ENCODE measurements around the gene SREK1IP1. TPM values are rescaled to one million over a fixed set of nuclear protein-coding genes. Genes with fewer than 3 reads are reported as not detected.

The SREK1IP1 gene
- total RNA-seq (10 to 100 TPM; 13.6 to 21.7 TPM), polyA plus RNA-seq (ENCODE audit: insufficient read length in 2 of 2) (10 to 100 TPM; 13.6 to 14.2 TPM)
- long read RNA-seq, donor 1, full-length matches to known transcripts = 39 of 50 reads
- long read RNA-seq, donor 1, partial matches to known transcripts = 11 of 50 reads
- long read RNA-seq, donor 1, other reads (novel, unspliced or antisense) = 0 of 50 reads
- long read RNA-seq, donor 2, full-length matches to known transcripts = 9 of 16 reads
- long read RNA-seq, donor 2, partial matches to known transcripts = 7 of 16 reads
- long read RNA-seq, donor 2, other reads (novel, unspliced or antisense) = 0 of 16 reads
- long read RNA-seq, donor 3, full-length matches to known transcripts = 17 of 25 reads
- long read RNA-seq, donor 3, partial matches to known transcripts = 8 of 25 reads
- long read RNA-seq, donor 3, other reads (novel, unspliced or antisense) = 0 of 25 reads
- long read RNA-seq, donor 4, full-length matches to known transcripts = 46 of 303 reads
- long read RNA-seq, donor 4, partial matches to known transcripts = 221 of 303 reads
- long read RNA-seq, donor 4, other reads (novel, unspliced or antisense) = 36 of 303 reads

DNA sequence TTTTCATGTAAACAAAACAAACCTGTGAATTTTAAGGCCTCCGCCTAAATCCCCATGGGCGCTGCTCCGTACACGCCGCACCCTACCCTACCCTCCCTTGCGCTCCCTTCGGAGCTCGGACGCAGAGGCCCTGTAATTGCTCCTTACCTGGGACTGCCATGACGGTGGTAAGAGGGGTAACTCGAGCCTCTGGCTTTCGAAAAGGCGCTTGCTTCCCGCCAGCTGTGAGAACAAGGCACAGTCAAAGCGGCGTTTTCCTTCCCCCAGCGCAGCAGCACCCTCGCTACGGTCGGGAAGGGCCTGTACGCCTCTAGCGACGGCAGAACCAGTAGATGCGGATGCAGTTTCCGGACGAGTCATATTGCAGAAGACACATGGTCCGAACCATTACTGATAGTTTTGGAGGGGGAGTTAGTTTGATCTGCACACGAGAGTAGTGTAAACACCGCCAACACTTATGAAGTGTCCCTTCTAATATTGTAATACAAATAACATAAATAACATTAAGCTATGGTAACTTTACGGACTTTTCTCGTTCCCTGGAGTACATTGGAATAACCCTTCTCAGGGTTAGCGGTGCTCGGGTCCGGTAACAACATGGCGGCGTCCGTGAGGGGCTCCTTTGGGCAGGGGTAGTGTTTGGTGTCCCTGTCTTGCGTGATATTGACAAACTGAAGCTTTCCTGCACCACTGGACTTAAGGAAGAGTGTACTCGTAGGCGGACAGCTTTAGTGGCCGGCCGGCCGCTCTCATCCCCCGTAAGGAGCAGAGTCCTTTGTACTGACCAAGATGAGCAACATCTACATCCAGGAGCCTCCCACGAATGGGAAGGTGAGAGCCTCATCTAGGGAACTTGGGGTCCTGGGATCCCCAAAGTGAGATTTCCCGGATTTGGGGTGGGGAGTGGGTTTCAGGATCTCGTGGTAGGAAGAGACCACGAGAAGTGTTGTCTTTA, at the start of gene SREK1IP1, which contains the start of gene CWC27:
SREK1IP1 (minus strand) TSS at position 334 of the 955 bp plus-strand sequence; CDS start at position 160, 174 bp downstream.
CWC27 (plus strand) TSS at position 573 of the 955 bp plus-strand sequence; CDS start at position 790, 217 bp downstream.
- H3K27ac ChIP-seq (ENCODE audit: low read depth, low read length) = peak within 1 kb of the TSS; percentile 80
- H3K36me3 ChIP-seq (ENCODE audit: control insufficient read depth, insufficient read depth, low read length) = no peaks in the 10 kb centered on the region
- peaks cover 3% of the 10 kb centered on the region for H3K4me1 ChIP-seq (ENCODE audit: control insufficient read depth, insufficient read depth, low read length)
- DNase-seq (ENCODE audit: low read depth in 4 of 6, low spot score in 6 of 6) = peak; percentile 80 to 97 (median 90)
- WGBS (ENCODE audit: insufficient coverage) = 1% methylated on average over 38 of the region's 48 CpGs
- no peaks in the 10 kb centered on the region for H3K27me3 ChIP-seq (ENCODE audit: control insufficient read depth, insufficient read depth, low read length)
- no peaks in the 10 kb centered on the region for H3K9me3 ChIP-seq (ENCODE audit: control insufficient read depth, insufficient read depth, low read length)
- H3K4me3 ChIP-seq (ENCODE audit: low read depth, low read length) = peak within 1 kb of the TSS; percentile 97

DNA sequence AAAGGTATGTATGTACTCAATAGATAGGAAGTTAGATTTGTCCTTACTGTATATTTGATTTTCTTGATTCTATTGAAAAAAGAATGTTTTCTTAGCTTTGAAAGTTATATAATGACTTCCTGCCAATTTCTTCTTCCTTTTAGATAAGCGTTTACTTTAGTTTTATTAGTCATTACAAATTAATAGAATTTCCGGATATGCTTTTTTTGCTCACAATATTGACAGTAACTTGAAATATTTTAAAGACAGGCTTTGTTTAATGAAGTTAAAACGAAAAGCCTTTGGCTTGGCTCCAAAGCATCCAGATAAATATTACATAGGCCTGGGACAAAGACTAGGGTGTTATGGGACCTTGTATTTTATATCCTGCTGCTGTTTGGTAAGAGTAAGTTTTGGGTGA, 49.8 kb upstream of the SREK1IP1 start:
- Histone ChIP-seq H3K27ac (ENCODE audit: low read depth, low read length) (no peak overlapping the region), H3K4me1 (ENCODE audit: control insufficient read depth, insufficient read depth, low read length) (no peaks in the 10 kb centered on the region), H3K27me3 (ENCODE audit: control insufficient read depth, insufficient read depth, low read length) (no peaks in the 10 kb centered on the region), H3K9me3 (ENCODE audit: control insufficient read depth, insufficient read depth, low read length) (no peaks in the 10 kb centered on the region), H3K4me3 (ENCODE audit: low read depth, low read length) (no peak overlapping the region), H3K36me3 (ENCODE audit: control insufficient read depth, insufficient read depth, low read length) (no peaks in the 10 kb centered on the region)
- WGBS (ENCODE audit: insufficient coverage) = no CpG with 5 or more reads among the region's 3 CpGs
- DNase-seq (ENCODE audit: low read depth in 4 of 6, low spot score in 6 of 6) = no peak

DNA sequence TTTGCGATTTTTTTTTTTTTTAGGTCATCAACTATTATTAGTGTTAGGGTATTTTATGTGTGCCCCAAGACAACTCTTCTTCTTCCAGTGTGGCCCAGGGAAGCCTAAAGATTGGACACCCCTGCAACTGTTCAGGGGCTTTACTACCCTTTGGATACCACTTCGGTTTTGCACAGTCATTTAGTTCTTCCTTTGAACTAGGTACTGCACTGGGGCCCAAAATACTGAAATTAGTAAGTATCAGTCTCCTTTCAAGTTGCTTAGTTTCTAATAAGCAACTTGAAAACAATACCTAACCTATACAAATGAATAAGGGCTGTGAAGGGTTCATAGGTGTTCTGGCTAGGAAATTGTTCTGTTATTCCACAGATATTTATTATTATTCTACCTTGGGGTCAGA, 45.6 kb upstream of the SREK1IP1 start:
- Histone ChIP-seq H3K27me3 (ENCODE audit: control insufficient read depth, insufficient read depth, low read length) (no peaks in the 10 kb centered on the region), H3K36me3 (ENCODE audit: control insufficient read depth, insufficient read depth, low read length) (no peaks in the 10 kb centered on the region), H3K27ac (ENCODE audit: low read depth, low read length) (no peak overlapping the region), H3K9me3 (ENCODE audit: control insufficient read depth, insufficient read depth, low read length) (no peaks in the 10 kb centered on the region), H3K4me1 (ENCODE audit: control insufficient read depth, insufficient read depth, low read length) (no peaks in the 10 kb centered on the region), H3K4me3 (ENCODE audit: low read depth, low read length) (no peak overlapping the region)
- no peak for DNase-seq (ENCODE audit: low read depth in 4 of 6, low spot score in 6 of 6)
- no CpG with 5 or more reads among the region's 2 CpGs for WGBS (ENCODE audit: insufficient coverage)

DNA sequence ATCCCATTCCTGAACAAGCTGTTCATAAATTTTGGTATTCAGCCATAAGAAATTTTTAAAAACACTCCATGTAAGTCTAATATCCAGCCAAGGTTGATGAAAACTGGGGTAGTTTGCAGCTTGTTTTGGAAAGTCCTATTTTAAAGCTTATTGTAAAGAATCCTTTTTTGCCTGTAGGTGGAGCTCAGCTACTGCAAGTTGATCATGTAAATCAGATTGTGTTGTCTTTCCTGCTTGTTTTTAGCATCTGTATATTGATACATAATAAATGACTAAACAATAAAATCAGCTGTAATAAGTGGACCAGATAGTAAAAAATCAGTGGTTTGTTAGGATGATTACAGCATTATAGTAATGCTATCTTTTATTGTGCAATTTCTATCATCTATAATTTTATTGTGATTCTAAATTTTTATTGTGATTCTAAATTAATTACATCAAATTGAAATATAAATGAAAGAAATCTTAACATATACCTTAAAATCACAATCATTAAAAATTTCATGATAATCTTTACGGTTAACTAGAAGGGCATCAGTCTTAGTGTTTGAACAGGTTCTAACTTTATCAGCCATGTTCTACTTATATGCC, 42.7 kb upstream of the SREK1IP1 start:
- H3K4me3 ChIP-seq (ENCODE audit: low read depth, low read length) = no peak overlapping the region
- H3K4me1 ChIP-seq (ENCODE audit: control insufficient read depth, insufficient read depth, low read length) = no peaks in the 10 kb centered on the region
- peak in 5 of 6 donors; percentile 33 to 90 (median 44) for DNase-seq (ENCODE audit: low read depth in 4 of 6, low spot score in 6 of 6)
- no CpG with 5 or more reads among the region's 1 CpG for WGBS (ENCODE audit: insufficient coverage)
- no peak overlapping the region for H3K27ac ChIP-seq (ENCODE audit: low read depth, low read length)
- H3K36me3 ChIP-seq (ENCODE audit: control insufficient read depth, insufficient read depth, low read length) = no peaks in the 10 kb centered on the region
- no peaks in the 10 kb centered on the region for H3K27me3 ChIP-seq (ENCODE audit: control insufficient read depth, insufficient read depth, low read length)
- H3K9me3 ChIP-seq (ENCODE audit: control insufficient read depth, insufficient read depth, low read length) = no peaks in the 10 kb centered on the region

DNA sequence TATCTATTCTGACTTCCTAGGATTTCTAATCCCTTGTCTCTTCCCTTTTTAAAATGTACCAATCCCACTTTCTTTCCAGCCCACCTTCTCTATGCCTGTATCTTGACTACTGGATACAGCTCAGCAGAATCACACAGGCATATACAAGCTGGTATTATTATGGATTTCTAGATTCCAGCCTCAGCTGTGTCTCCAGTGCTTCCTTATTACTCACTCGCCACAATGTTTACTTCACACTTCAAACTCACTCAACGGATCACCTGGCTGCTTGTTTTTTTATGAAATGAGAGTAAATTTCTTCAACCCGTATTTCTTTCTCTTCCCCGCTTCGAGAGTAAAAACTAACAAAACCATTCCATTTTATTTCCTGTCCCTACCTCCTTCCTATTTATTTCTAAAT, 39.0 kb upstream of the SREK1IP1 start:
- WGBS (ENCODE audit: insufficient coverage) = 90% methylated on average over 3 of the region's 5 CpGs
- no peak for DNase-seq (ENCODE audit: low read depth in 4 of 6, low spot score in 6 of 6)
- peaks cover 2% of the 10 kb centered on the region for H3K36me3 ChIP-seq (ENCODE audit: control insufficient read depth, insufficient read depth, low read length)

DNA sequence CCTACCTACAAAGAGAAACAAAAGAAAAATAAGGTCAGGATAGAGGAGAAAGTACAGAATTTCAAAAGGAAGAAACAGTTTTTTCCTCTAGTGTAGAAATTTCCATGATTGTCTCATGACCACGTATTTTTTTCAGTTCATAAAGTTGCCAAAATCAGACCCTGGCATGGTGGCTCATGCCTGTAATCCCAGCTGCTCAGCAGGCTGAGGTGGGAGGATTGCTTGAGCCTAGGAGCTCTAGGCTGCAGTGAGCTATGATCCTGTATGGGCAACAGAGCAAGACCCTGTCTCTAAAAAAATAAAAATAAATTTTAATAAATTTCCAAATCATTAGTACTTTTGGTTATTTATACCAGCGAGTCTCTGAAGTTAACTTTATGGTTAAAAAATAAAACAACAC, 38.0 kb upstream of the SREK1IP1 start:
- Histone ChIP-seq H3K36me3 (ENCODE audit: control insufficient read depth, insufficient read depth, low read length) (peaks cover 2% of the 10 kb centered on the region), H3K27me3 (ENCODE audit: control insufficient read depth, insufficient read depth, low read length) (no peaks in the 10 kb centered on the region), H3K9me3 (ENCODE audit: control insufficient read depth, insufficient read depth, low read length) (no peaks in the 10 kb centered on the region), H3K4me3 (ENCODE audit: low read depth, low read length) (no peak overlapping the region), H3K27ac (ENCODE audit: low read depth, low read length) (no peak overlapping the region), H3K4me1 (ENCODE audit: control insufficient read depth, insufficient read depth, low read length) (no peaks in the 10 kb centered on the region)
- no peak for DNase-seq (ENCODE audit: low read depth in 4 of 6, low spot score in 6 of 6)
- WGBS (ENCODE audit: insufficient coverage) = 67% methylated on average over 1 of the region's 2 CpGs

More for the DNA sequence above, 39.0 kb upstream of the SREK1IP1 start:
- Histone ChIP-seq H3K27me3 (ENCODE audit: control insufficient read depth, insufficient read depth, low read length) (no peaks in the 10 kb centered on the region), H3K9me3 (ENCODE audit: control insufficient read depth, insufficient read depth, low read length) (no peaks in the 10 kb centered on the region), H3K4me3 (ENCODE audit: low read depth, low read length) (no peak overlapping the region), H3K27ac (ENCODE audit: low read depth, low read length) (no peak overlapping the region), H3K4me1 (ENCODE audit: control insufficient read depth, insufficient read depth, low read length) (no peaks in the 10 kb centered on the region)

DNA sequence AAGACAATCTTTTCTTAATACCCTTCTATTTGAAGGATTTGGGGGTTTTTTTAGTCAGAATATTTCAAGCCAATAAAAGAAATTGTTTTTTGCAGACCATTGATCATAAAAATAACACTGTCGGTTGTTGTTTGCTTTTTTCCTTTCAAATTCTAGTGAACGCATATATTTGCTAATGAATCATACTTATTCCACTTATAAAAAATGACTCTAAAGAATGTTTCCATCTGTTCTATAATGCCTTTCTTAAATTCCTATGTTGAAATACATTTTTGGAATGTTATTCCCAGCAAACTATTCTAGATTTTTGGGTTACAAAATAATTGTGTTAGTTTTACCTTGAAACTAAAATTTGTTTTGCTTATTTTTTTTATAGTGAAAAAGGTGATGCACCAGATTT, 32.4 kb upstream of the SREK1IP1 start:
- WGBS (ENCODE audit: insufficient coverage) = no CpG with 5 or more reads among the region's 2 CpGs

DNA sequence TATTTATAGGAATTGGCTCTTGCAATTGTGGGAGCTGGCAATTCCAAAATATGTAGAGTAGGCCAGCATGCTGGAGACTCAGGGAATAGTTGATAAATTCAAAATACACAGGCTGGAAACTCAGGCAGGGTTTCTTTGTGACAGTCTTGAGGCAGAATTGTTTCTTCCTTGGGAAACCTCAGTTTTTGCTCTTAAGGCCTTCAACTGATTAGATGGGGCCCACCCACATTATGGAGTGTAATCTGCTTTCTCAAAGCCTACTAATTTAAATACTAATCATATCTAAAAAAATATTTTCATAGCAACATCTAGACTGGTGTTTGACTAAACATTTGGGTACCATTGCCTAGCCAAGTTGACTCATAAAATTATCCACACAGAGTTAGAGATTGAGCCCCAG, 27.8 kb upstream of the SREK1IP1 start:
- Histone ChIP-seq H3K4me1 (ENCODE audit: control insufficient read depth, insufficient read depth, low read length) (no peaks in the 10 kb centered on the region), H3K27me3 (ENCODE audit: control insufficient read depth, insufficient read depth, low read length) (no peaks in the 10 kb centered on the region), H3K27ac (ENCODE audit: low read depth, low read length) (no peak overlapping the region), H3K36me3 (ENCODE audit: control insufficient read depth, insufficient read depth, low read length) (no peaks in the 10 kb centered on the region), H3K4me3 (ENCODE audit: low read depth, low read length) (no peak overlapping the region), H3K9me3 (ENCODE audit: control insufficient read depth, insufficient read depth, low read length) (no peaks in the 10 kb centered on the region)
- no peak for DNase-seq (ENCODE audit: low read depth in 4 of 6, low spot score in 6 of 6)

More for the DNA sequence above, 32.4 kb upstream of the SREK1IP1 start:
- DNase-seq (ENCODE audit: low read depth in 4 of 6, low spot score in 6 of 6) = no peak
- Histone ChIP-seq H3K9me3 (ENCODE audit: control insufficient read depth, insufficient read depth, low read length) (no peaks in the 10 kb centered on the region), H3K4me3 (ENCODE audit: low read depth, low read length) (no peak overlapping the region), H3K36me3 (ENCODE audit: control insufficient read depth, insufficient read depth, low read length) (peaks cover 2% of the 10 kb centered on the region), H3K27ac (ENCODE audit: low read depth, low read length) (no peak overlapping the region), H3K27me3 (ENCODE audit: control insufficient read depth, insufficient read depth, low read length) (no peaks in the 10 kb centered on the region), H3K4me1 (ENCODE audit: control insufficient read depth, insufficient read depth, low read length) (no peaks in the 10 kb centered on the region)

All from spinal cord (tissue), 10 donors.